Subcutaneous abdominal adipose tissue (tissue), 5 donors: ENCODE measurements around the gene OR10W1.

Experiments used
- H3K27ac ChIP-seq: one replicate; pipeline ENCODE4 v1.7.0; 2013; ENCODE audit warnings: low read depth, mild to moderate bottlenecking, inconsistent platforms, low read length, moderate library complexity
- H3K27me3 ChIP-seq, 5 donors: one replicate each; pipeline ENCODE4 v1.7.0; 2013; ENCODE audit warnings: low read length in 5 of 5, inconsistent platforms in 1 of 5; ENCODE audit not compliant: control insufficient read depth in 5 of 5, insufficient read depth in 4 of 5
- H3K36me3 ChIP-seq, 5 donors: one replicate each; pipeline ENCODE4 v1.7.0; 2013; ENCODE audit warnings: low read length in 5 of 5; ENCODE audit not compliant: control insufficient read depth in 5 of 5, insufficient read depth in 5 of 5
- H3K4me1 ChIP-seq, 5 donors: one replicate each; pipeline ENCODE4 v1.7.0; 2013; ENCODE audit warnings: low read length in 5 of 5, mild to moderate bottlenecking in 3 of 5, moderate library complexity in 1 of 5; ENCODE audit not compliant: control insufficient read depth in 5 of 5, insufficient read depth in 5 of 5
- H3K4me3 ChIP-seq, 5 donors: one replicate each; pipeline ENCODE4 v1.7.0; 2013; ENCODE audit warnings: low read length in 5 of 5, low read depth in 1 of 5
- H3K9ac ChIP-seq, 5 donors: one replicate each; pipeline ENCODE4 v1.7.0; 2013; ENCODE audit warnings: low read length in 5 of 5, mild to moderate bottlenecking in 4 of 5, moderate library complexity in 3 of 5
- H3K9me3 ChIP-seq, 5 donors: one replicate each; pipeline ENCODE4 v1.7.0; 2013; ENCODE audit warnings: low read length in 5 of 5; ENCODE audit not compliant: control insufficient read depth in 5 of 5
- donor health status: healthy.
- donor health status: healthy.
- donor health status: healthy.
- donor health status: healthy.
- donor health status: healthy.

OR10W1 gene

GRCh38 chr11:58254936-58255335, 13.1 kb downstream of the OR10W1 start:
- Histone ChIP-seq H3K9me3 (peaks cover 0 to 8% (median 6%) of the 10 kb centered on the region in 5 donors), H3K4me3 (no peak overlapping the region), H3K9ac (no peak overlapping the region), H3K27me3 (no peaks in the 10 kb centered on the region), H3K4me1 (no peaks in the 10 kb centered on the region), H3K36me3 (no peaks in the 10 kb centered on the region), H3K27ac (no peak overlapping the region)

GRCh38 chr11:58243954-58244353, 24.1 kb downstream of the OR10W1 start:
- H3K4me1 ChIP-seq = no peaks in the 10 kb centered on the region

GRCh38 chr11:58227956-58228615, 40.0 kb downstream of the OR10W1 start:
- no peak overlapping the region for H3K27ac ChIP-seq
- H3K4me3 ChIP-seq = no peak overlapping the region
- H3K4me1 ChIP-seq = no peaks in the 10 kb centered on the region
- peaks cover 0 to 6% (median 0%) of the 10 kb centered on the region in 5 donors for H3K9me3 ChIP-seq
- peaks cover 0 to 3% (median 0%) of the 10 kb centered on the region in 5 donors for H3K27me3 ChIP-seq
- H3K36me3 ChIP-seq = no peaks in the 10 kb centered on the region
- no peak overlapping the region for H3K9ac ChIP-seq

More at GRCh38 chr11:58243954-58244353, 24.1 kb downstream of the OR10W1 start:
- Histone ChIP-seq H3K9ac (no peak overlapping the region), H3K27ac (no peak overlapping the region), H3K4me3 (no peak overlapping the region), H3K27me3 (no peaks in the 10 kb centered on the region), H3K9me3 (peaks cover 0 to 19% (median 4%) of the 10 kb centered on the region in 5 donors), H3K36me3 (no peaks in the 10 kb centered on the region)

DNA sequence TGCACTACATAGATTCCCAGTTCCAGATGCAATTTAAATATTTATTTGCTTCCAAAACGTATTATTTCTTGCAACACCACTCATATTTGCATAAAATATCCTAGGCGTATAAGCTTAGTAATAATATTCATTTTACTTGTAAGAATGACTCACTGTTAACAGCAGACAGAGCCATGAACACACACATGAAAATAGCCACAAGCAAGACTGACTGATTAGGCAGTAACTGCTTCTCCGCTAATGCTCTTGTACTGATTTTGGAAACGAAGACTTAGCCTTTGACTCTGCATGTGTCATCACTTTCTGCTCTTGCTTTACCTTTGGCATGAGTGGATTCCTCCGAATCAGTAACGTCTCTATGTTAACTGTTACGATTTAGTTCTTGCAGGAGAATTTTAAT, 45.3 kb downstream of the OR10W1 start:
- H3K9ac ChIP-seq = no peak overlapping the region
- no peaks in the 10 kb centered on the region for H3K4me1 ChIP-seq
- no peak overlapping the region for H3K27ac ChIP-seq
- peaks cover 0 to under 1% (median 0%) of the 10 kb centered on the region in 5 donors for H3K9me3 ChIP-seq
- H3K4me3 ChIP-seq = no peak overlapping the region
- H3K27me3 ChIP-seq = peaks cover 0 to 3% (median 0%) of the 10 kb centered on the region in 5 donors
- H3K36me3 ChIP-seq = no peaks in the 10 kb centered on the region
